Endothelial cell of umbilical vein (primary cell): Measurements from ENCODE around the gene NPSR1. TPM values are rescaled to one million over a fixed set of nuclear protein-coding genes. Genes with fewer than 3 reads are reported as not detected.

Experiments used
- BruUV-seq: library from RNA; stranded (reverse); fragments of 400-500 nt; replicated peaks from 2 replicates; lab custom pipeline; 2021; lab: Mats Ljungman, UMichigan
- CTCF ChIA-PET: fragments of 300-600, 350-600 bp; sonication (Branson Sonifier 250); formaldehyde crosslinking; loops from one replicate; lab custom pipeline; 2021; ENCODE audit warnings: antibody characterized with exemption, inconsistent platforms; lab: Charles Lee
- POLR2A ChIA-PET: fragments of 300-600, 350-600 bp; sonication (Branson Sonifier 250); formaldehyde crosslinking; loops from one replicate; lab custom pipeline; 2021; ENCODE audit warnings: antibody characterized with exemption, inconsistent platforms; lab: Charles Lee
- DNase-seq: peaks from one replicate; pipeline ENCODE4 v3.0.0-alpha.2; 2011; ENCODE audit warnings: low read depth, low spot score
- FAIRE-seq: peaks from 2 replicates; lab custom pipeline; 2011; peaks lifted over from hg19 to GRCh38; lab: Jason Lieb, UNC
- H2AFZ ChIP-seq: 2 replicates; pipeline ENCODE4 v1.6.0; 2012; ENCODE audit warnings: low read depth, low read length, control low read depth, inconsistent platforms
- H3K27ac ChIP-seq: 2 replicates; pipeline ENCODE4 v1.5.1; 2011; ENCODE audit warnings: low read depth, mild to moderate bottlenecking, control low read depth, low read length, moderate library complexity; ENCODE audit not compliant: insufficient read depth
- H3K27me3 ChIP-seq, 2 experiments: 2 replicates each; pipeline versions ENCODE4 v1.6.0 to v1.6.1; 2011; ENCODE audit warnings: low read length in 2 of 2, mixed read lengths in 1 of 2; ENCODE audit not compliant: control insufficient read depth in 2 of 2, insufficient read depth in 2 of 2
- H3K36me3 ChIP-seq, 2 experiments: 2 replicates in 1 of 2; 3 replicates in 1 of 2; pipeline ENCODE4 v1.5.1; 2011; ENCODE audit warnings: low read length in 2 of 2, mild to moderate bottlenecking in 1 of 2, moderate library complexity in 1 of 2; ENCODE audit not compliant: control insufficient read depth in 2 of 2, insufficient read depth in 2 of 2; ENCODE audit errors: extremely low read depth in 1 of 2
- H3K4me1 ChIP-seq: 3 replicates; pipeline ENCODE4 v1.5.1; 2011; ENCODE audit warnings: mild to moderate bottlenecking, low read length; ENCODE audit not compliant: control insufficient read depth, insufficient read depth; ENCODE audit errors: extremely low read depth
- H3K4me2 ChIP-seq: 2 replicates; pipeline ENCODE4 v1.6.1; 2011; ENCODE audit warnings: low read length, control low read depth, mixed read lengths; ENCODE audit not compliant: insufficient read depth
- H3K4me3 ChIP-seq, 3 experiments: fragments of 200-600 bp in 1 of 3; sonication (generic), shearing (Covaris generic) in 1 of 3; replicated peaks in 1 of 3; 2 replicates each; pipeline ENCODE4 v1.5.1; 2011 to 2016; ENCODE audit warnings: control low read depth in 3 of 3, low read length in 3 of 3, mild to moderate bottlenecking in 2 of 3, inconsistent platforms in 1 of 3, low read depth in 1 of 3, moderate library complexity in 1 of 3; ENCODE audit not compliant: insufficient read depth in 1 of 3
- H3K79me2 ChIP-seq: 2 replicates; pipeline ENCODE4 v1.6.0; 2012; ENCODE audit warnings: low read length, inconsistent platforms; ENCODE audit not compliant: control insufficient read depth, insufficient read depth
- H3K9ac ChIP-seq: replicated peaks from 2 replicates; pipeline ENCODE3; 2011; ENCODE audit warnings: low read length, control low read depth; ENCODE audit not compliant: insufficient read depth; ENCODE audit errors: extremely low read depth
- H3K9me1 ChIP-seq: replicated peaks from 3 replicates; pipeline ENCODE4 v1.6.0; 2011; ENCODE audit warnings: mild to moderate bottlenecking, low read length; ENCODE audit not compliant: control insufficient read depth, insufficient read depth; ENCODE audit errors: extremely low read depth
- H3K9me3 ChIP-seq: replicated peaks from 2 replicates; pipeline ENCODE4 v1.5.1; 2012; ENCODE audit warnings: low read length, inconsistent platforms; ENCODE audit not compliant: control insufficient read depth, insufficient read depth
- H4K20me1 ChIP-seq: replicated peaks from 2 replicates; pipeline ENCODE3; 2011; ENCODE audit warnings: mild to moderate bottlenecking, low read length; ENCODE audit not compliant: control insufficient read depth, insufficient read depth; ENCODE audit errors: extremely low read depth
- CTCF ChIP-seq, 2 donors: IDR thresholded peaks; 1 replicate in 1 of 2; 2 replicates in 1 of 2; pipeline ENCODE4 v1.5.1; 2011; ENCODE audit warnings: low read length in 2 of 2, mild to moderate bottlenecking in 2 of 2, moderate library complexity in 2 of 2, control low read depth in 1 of 2, inconsistent platforms in 1 of 2, low read depth in 1 of 2; ENCODE audit not compliant: insufficient read depth in 1 of 2; ENCODE audit errors: extremely low read depth in 1 of 2
- EZH2 ChIP-seq: IDR thresholded peaks from 2 replicates; pipeline ENCODE4 v1.6.1; 2012; ENCODE audit warnings: borderline replicate concordance, low read depth, mild to moderate bottlenecking, moderate library complexity, low read length, inconsistent platforms; ENCODE audit not compliant: severe bottlenecking
- FOS ChIP-seq: IDR thresholded peaks from 2 replicates; pipeline ENCODE4 v1.6.1; 2011; ENCODE audit warnings: mild to moderate bottlenecking, low read length, moderate library complexity, borderline replicate concordance; ENCODE audit not compliant: insufficient read depth
- GATA2 ChIP-seq: IDR thresholded peaks from 2 replicates; pipeline ENCODE4 v1.7.0; 2011; ENCODE audit warnings: low read depth, mild to moderate bottlenecking, moderate library complexity, mixed read lengths, low read length; ENCODE audit not compliant: insufficient read length, insufficient read depth
- JUN ChIP-seq: IDR thresholded peaks from 2 replicates; pipeline ENCODE4 v1.6.1; 2011; ENCODE audit warnings: borderline replicate concordance, low read depth; ENCODE audit not compliant: insufficient read length, insufficient read depth
- MYC ChIP-seq: IDR thresholded peaks from one replicate; pipeline ENCODE4 v1.6.1; 2011; ENCODE audit warnings: mild to moderate bottlenecking, low read depth, low read length
- POLR2A ChIP-seq: IDR thresholded peaks from 2 replicates; pipeline ENCODE4 v1.6.1; 2012; ENCODE audit warnings: low read depth, mild to moderate bottlenecking, control low read depth, low read length
- POLR2AphosphoS5 ChIP-seq: IDR thresholded peaks from 2 replicates; pipeline ENCODE4 v1.6.1; 2012; ENCODE audit warnings: low read depth, mild to moderate bottlenecking, control low read depth, low read length, moderate library complexity; ENCODE audit not compliant: insufficient read depth
- dilution Hi-C: fragments of 300-500 bp; cut with MboI; formaldehyde crosslinking; loops from one replicate; pipeline ENCODE4 v1.15.0; 2019; ENCODE audit warnings: low sequenced_read_pairs; ENCODE audit not compliant: extremely low pct_ligation_motif_present
- intact Hi-C: fragments of 100-400 bp; cut with micrococcal nuclease; formaldehyde crosslinking; loops from one replicate; pipeline ENCODE4 v1.10.0; 2022
- polyA plus RNA-seq, 4 experiments: library from polyadenylated mRNA; depleted of rRNA in 3 of 4; stranded (reverse) in 3 of 4; unstranded in 1 of 4; fragments of >200 nt; gene quantifications; 2 replicates each; pipeline versions ENCODE4 v1.2.1 to v1.2.3, GENCODE V29; 2011 to 2012; ENCODE audit warnings: missing spikeins in 1 of 4
- total RNA-seq: library from RNA; stranded (reverse); gene quantifications from 2 replicates; pipeline ENCODE4 v1.2.3, GENCODE V29; 2021
- TF ChIP-seq, protein P1 (sequence below): IDR thresholded peaks from 2 replicates; pipeline ENCODE4 v1.6.1; 2011; ENCODE audit not compliant: insufficient read depth, insufficient read length

The NPSR1 gene
- total and polyA plus RNA-seq, 2 donors (not counting 3 experiments of a cell fraction or from before 2014, with no cell fraction given): not detected

DNA sequence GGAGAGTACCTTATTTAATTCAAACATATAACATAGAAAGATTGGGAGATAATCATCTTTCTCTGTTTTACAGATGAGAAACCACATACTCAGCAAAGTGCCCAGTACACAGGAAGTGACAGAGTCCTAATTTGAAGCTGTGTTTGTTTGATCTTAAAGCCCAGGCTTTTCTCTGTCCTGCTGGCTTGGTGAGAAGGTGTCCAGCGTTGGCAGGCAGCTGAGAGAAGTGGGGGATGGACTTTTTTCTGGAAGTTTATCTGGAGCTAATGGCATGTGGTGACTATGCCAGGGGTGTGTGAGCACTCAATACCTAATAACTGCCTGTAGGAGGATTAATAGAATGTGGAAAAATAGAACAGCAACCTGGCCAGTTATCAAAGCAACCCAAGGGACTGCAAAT is 60.8 kb downstream of the NPSR1 start:
- dilution Hi-C loops (no loop called here), intact Hi-C loops (no loop called here)
- Histone ChIP-seq H4K20me1 (no peaks in the 10 kb centered on the region), H3K9ac (no peak overlapping the region), H3K27ac (no peak overlapping the region), H3K9me3 (no peaks in the 10 kb centered on the region), H3K9me1 (no peaks in the 10 kb centered on the region), H3K4me1 (no peaks in the 10 kb centered on the region), H3K36me3 (no peaks in the 10 kb centered on the region), H3K4me2 (no peak overlapping the region), H3K4me3 (no peak overlapping the region), H2AFZ (no peak overlapping the region), H3K79me2 (no peaks in the 10 kb centered on the region), H3K27me3 (peaks cover 0 to 2% of the 10 kb centered on the region in 2 experiments)
- DNase-seq: no peak
- no peak for FAIRE-seq
- no peak for TF ChIP-seq POLR2A
- no peak for TF ChIP-seq POLR2AphosphoS5
- TF ChIP-seq GATA2: no peak
- TF ChIP-seq FOS: no peak
- no peak for TF ChIP-seq MYC
- no peak for TF ChIP-seq CTCF (IDR thresholded peaks at IDR 0.05; ENCODE audit: extremely low read depth in 1 of 2, insufficient read depth in 1 of 2, low read depth in 1 of 2, low read length in 2 of 2)
- TF ChIP-seq JUN: no peak
- TF ChIP-seq, protein P1, sequence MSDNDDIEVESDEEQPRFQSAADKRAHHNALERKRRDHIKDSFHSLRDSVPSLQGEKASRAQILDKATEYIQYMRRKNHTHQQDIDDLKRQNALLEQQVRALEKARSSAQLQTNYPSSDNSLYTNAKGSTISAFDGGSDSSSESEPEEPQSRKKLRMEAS: no peak
- no peak for TF ChIP-seq EZH2
- ChIA-PET POLR2A (no interaction called here), CTCF (no interaction called here)
- BruUV-seq: no TSS peak
